ENCODE data around the gene PSAPL1. TPM values are rescaled to one million over a fixed set of nuclear protein-coding genes. Genes with fewer than 3 reads are reported as not detected.

PSAPL1 gene
- total RNA-seq, 4 donors from 2014 or later, result not detected

GRCh38 chr4:7391637-7392437 lies 42.9 kb downstream of the PSAPL1 start:
- intact Hi-C loops (cut with DNase I), result no loop called here
- no peak overlapping the region for H3K27ac ChIP-seq (replicated peaks in 1 of 4)
- H3K4me3 ChIP-seq, result no peak overlapping the region
- no peak for TF ChIP-seq POLR2AphosphoS5 (IDR thresholded peaks at IDR 0.05)
- no peak for TF ChIP-seq POLR2A (IDR thresholded peaks at IDR 0.05; ENCODE audit: low read depth)
- TF ChIP-seq CTCF (IDR thresholded peaks at IDR 0.05), result no peak
- TF ChIP-seq EP300 (IDR thresholded peaks at IDR 0.05), result no peak
- peaks cover 0 to 7% (median 2%) of the 10 kb centered on the region in 4 donors for H3K4me1 ChIP-seq
- DNase-seq (ENCODE audit: extremely low spot score), result no peak
- H3K27me3 ChIP-seq, result no peaks in the 10 kb centered on the region
- 90% methylated on average over 13 of the region's 18 CpGs for WGBS
- no peaks in the 10 kb centered on the region for H3K9me3 ChIP-seq
- H3K36me3 ChIP-seq, result no peaks in the 10 kb centered on the region

GRCh38 chr4:7390906-7391636 lies 43.7 kb downstream of the PSAPL1 start:
- Histone ChIP-seq H3K36me3 (no peaks in the 10 kb centered on the region), H3K27ac (replicated peaks in 1 of 4) (no peak overlapping the region), H3K27me3 (no peaks in the 10 kb centered on the region), H3K9me3 (no peaks in the 10 kb centered on the region), H3K4me3 (no peak overlapping the region), H3K4me1 (peaks cover 0 to 4% (median 1%) of the 10 kb centered on the region in 4 donors)
- WGBS, result 85% methylated on average over 16 of the region's 18 CpGs
- DNase-seq (ENCODE audit: extremely low spot score), result no peak
- intact Hi-C loops (cut with DNase I), result no loop called here
- no peak for TF ChIP-seq CTCF (IDR thresholded peaks at IDR 0.05)
- TF ChIP-seq EP300 (IDR thresholded peaks at IDR 0.05), result no peak
- TF ChIP-seq POLR2AphosphoS5 (IDR thresholded peaks at IDR 0.05), result no peak
- no peak for TF ChIP-seq POLR2A (IDR thresholded peaks at IDR 0.05; ENCODE audit: low read depth)

- Histone ChIP-seq H3K4me1 (peaks cover 0 to 4% (median 1%) of the 10 kb centered on the region in 4 donors), H3K4me3 (no peak overlapping the region), H3K27ac (replicated peaks in 1 of 4) (no peak overlapping the region), H3K9me3 (no peaks in the 10 kb centered on the region), H3K27me3 (no peaks in the 10 kb centered on the region), H3K36me3 (no peaks in the 10 kb centered on the region)
- WGBS, result 88% methylated on average over 12 of the region's 13 CpGs
- DNase-seq (ENCODE audit: extremely low spot score), result no peak
- no peak for TF ChIP-seq CTCF (IDR thresholded peaks at IDR 0.05)
- intact Hi-C loops (cut with DNase I), result no loop called here
These were observed 44.4 kb downstream of the PSAPL1 start for GRCh38 chr4:7390336-7390735.

GRCh38 chr4:7389719-7390118 lies 45.0 kb downstream of the PSAPL1 start:
- H3K27ac ChIP-seq (replicated peaks in 1 of 4), result no peak overlapping the region
- 70% methylated on average over 12 of the region's 12 CpGs for WGBS
- H3K4me1 ChIP-seq, result peaks cover 0 to 4% (median 1%) of the 10 kb centered on the region in 4 donors
- intact Hi-C loops (cut with DNase I), result no loop called here
- H3K9me3 ChIP-seq, result no peaks in the 10 kb centered on the region
- H3K36me3 ChIP-seq, result no peaks in the 10 kb centered on the region
- TF ChIP-seq POLR2A (IDR thresholded peaks at IDR 0.05; ENCODE audit: low read depth), result no peak
- TF ChIP-seq CTCF (IDR thresholded peaks at IDR 0.05), result no peak
- TF ChIP-seq POLR2AphosphoS5 (IDR thresholded peaks at IDR 0.05), result no peak
- TF ChIP-seq EP300 (IDR thresholded peaks at IDR 0.05), result no peak
- H3K4me3 ChIP-seq, result no peak overlapping the region
- H3K27me3 ChIP-seq, result no peaks in the 10 kb centered on the region
- no peak for DNase-seq (ENCODE audit: extremely low spot score)
